NOMO-1 treated with dmso at 0.1 percent for 144 hours (cell line): ENCODE data around the gene AIFM1.
"Not testable (repeated sequence)": the region's sequence is repeated elsewhere in the genome, so short reads cannot be mapped to it uniquely, and the experiment has no call there.

ENCODE experiments used
- DNase-seq: peaks from one replicate; lab custom pipeline; 2025; ENCODE audit not compliant: unreplicated experiment; lab: John Stamatoyannopoulos, UW

AIFM1 gene

GRCh38 chrX:130119312-130119898 lies 46.2 kb downstream of the AIFM1 start:
- DNase-seq: no peak

- no peak for DNase-seq
Measured at GRCh38 chrX:130118441-130119311, 47.0 kb downstream of the AIFM1 start.

- DNase-seq: no peak
Measured at GRCh38 chrX:130117166-130117565, 48.5 kb downstream of the AIFM1 start.

- not testable (repeated sequence) for DNase-seq
Measured at GRCh38 chrX:130115119-130115885, 50.3 kb downstream of the AIFM1 start.

GRCh38 chrX:130114141-130114588 lies 51.5 kb downstream of the AIFM1 start:
- no peak for DNase-seq

- DNase-seq: no peak
Measured at GRCh38 chrX:130111220-130112154, 54.2 kb downstream of the AIFM1 start.

- peak; percentile 55 for DNase-seq
Measured at GRCh38 chrX:130110379-130111219, 55.0 kb downstream of the AIFM1 start, which contains the start of gene ELF4. Gene ELF4, minus strand, starts transcription at chrX:130110497. Its CDS starts 29,167 bp downstream, at chrX:130081330.

GRCh38 chrX:130109429-130110378 lies 55.9 kb downstream of the AIFM1 start:
- DNase-seq: no peak

- peak; percentile 80 for DNase-seq
Measured at GRCh38 chrX:130108647-130109428, 56.8 kb downstream of the AIFM1 start.

- no peak for DNase-seq
Measured at GRCh38 chrX:130106071-130106470, 59.6 kb downstream of the AIFM1 start.

- no peak for DNase-seq
Measured at GRCh38 chrX:130105244-130105643, 60.4 kb downstream of the AIFM1 start.

GRCh38 chrX:130103605-130104004 lies 62.0 kb downstream of the AIFM1 start:
- DNase-seq: no peak

- no peak for DNase-seq
Measured at GRCh38 chrX:130100180-130100579, 65.5 kb downstream of the AIFM1 start.

- no peak for DNase-seq
Measured at GRCh38 chrX:130098210-130098552, 67.5 kb downstream of the AIFM1 start.

- DNase-seq: no peak
Measured at GRCh38 chrX:130097507-130098209, 68.0 kb downstream of the AIFM1 start.

GRCh38 chrX:130095249-130096030 lies 70.2 kb downstream of the AIFM1 start:
- no peak for DNase-seq
